ENCODE measurements around the gene BLCAP. TPM values are rescaled to one million over a fixed set of nuclear protein-coding genes. Genes with fewer than 3 reads are reported as not detected.
"Not testable (repeated sequence)": the region's sequence is repeated elsewhere in the genome, so short reads cannot be mapped to it uniquely, and the experiment has no call there.

BLCAP gene
- total RNA-seq, 4 donors from 2014 or later, result 91.3 to 136 (median 103) TPM

DNA sequence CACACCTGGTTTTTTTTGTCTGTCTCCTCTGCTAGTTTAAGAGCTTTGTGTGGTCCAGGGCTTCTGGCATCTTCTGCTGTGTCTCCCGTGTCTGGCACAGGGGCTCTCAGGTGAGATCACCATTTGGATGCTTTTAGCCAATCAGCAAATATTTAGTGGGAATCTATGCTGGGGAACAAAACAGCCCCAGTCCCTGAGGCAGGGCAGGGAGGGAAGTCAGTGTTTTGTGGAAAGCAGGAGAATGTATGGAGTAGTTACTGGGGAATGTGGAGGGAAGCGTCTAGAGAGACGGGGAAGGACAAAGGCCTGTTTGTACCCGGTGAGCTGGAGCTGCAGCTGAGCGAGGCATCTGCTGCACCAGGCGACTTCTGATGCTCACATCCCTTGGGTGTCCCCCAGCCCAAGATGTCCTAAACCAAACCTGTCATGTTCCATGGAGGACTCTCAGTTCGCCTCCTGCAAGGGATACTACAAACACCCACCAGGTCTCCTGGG is 55.9 kb downstream of the BLCAP start:
- DNase-seq (ENCODE audit: low spot score in 2 of 2), result no peak
- H3K4me3 ChIP-seq (ENCODE audit: low read depth, poor library complexity, severe bottlenecking), result no peak overlapping the region
- 81 to 83% methylated on average over 7 of the region's 7 CpGs for WGBS, 2 donors
- TF ChIP-seq CTCF (IDR thresholded peaks at IDR 0.05) (no peak), POLR2A (IDR thresholded peaks at IDR 0.05) (no peak)
- intact Hi-C loops (cut with DNase I; ENCODE audit: low total_unique reads), result no loop called here

DNA sequence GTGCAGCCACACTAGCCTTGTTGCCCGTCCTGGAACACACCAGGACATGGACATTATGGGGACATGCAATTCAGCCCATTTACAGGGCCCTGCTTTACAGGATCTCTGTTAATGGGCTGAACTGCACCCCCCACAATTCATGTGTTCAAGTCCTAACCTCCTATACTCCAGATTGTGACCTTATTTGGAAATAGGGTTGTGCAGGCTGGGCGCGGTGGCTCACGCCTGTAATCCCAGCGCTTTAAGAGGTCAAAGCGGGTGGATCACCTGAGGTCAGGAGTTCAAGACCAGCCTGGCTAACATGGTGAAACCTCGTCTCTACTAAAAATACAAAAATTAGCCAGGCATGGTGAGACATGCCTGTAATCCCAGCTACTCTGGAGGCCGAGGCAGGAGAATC is 57.5 kb downstream of the BLCAP start:
- H3K4me3 ChIP-seq (ENCODE audit: low read depth, poor library complexity, severe bottlenecking); DNase-seq (ENCODE audit: low spot score in 2 of 2); intact Hi-C loops (cut with DNase I; ENCODE audit: low total_unique reads): not testable (repeated sequence)
- WGBS, 2 donors, result 95 to 96% methylated on average over 8 of the region's 8 CpGs

GRCh38 chr20:37469531-37469930 is 58.1 kb downstream of the BLCAP start:
- DNase-seq (ENCODE audit: low spot score in 2 of 2), result no peak
- WGBS, 2 donors, result 82 to 92% methylated on average over 7 of the region's 7 CpGs
- TF ChIP-seq CTCF (IDR thresholded peaks at IDR 0.05) (no peak), POLR2A (IDR thresholded peaks at IDR 0.05) (no peak)
- H3K4me3 ChIP-seq (ENCODE audit: low read depth, poor library complexity, severe bottlenecking), result no peak overlapping the region
- intact Hi-C loops (cut with DNase I; ENCODE audit: low total_unique reads), result no loop called here

- intact Hi-C loops (cut with DNase I; ENCODE audit: low total_unique reads), result no loop called here
- no peak for DNase-seq (ENCODE audit: low spot score in 2 of 2)
- H3K4me3 ChIP-seq (ENCODE audit: low read depth, poor library complexity, severe bottlenecking), result no peak overlapping the region
- TF ChIP-seq CTCF (IDR thresholded peaks at IDR 0.05) (no peak), POLR2A (IDR thresholded peaks at IDR 0.05) (no peak)
- WGBS, 2 donors, result 84 to 88% methylated on average over 4 of the region's 4 CpGs
Measured at GRCh38 chr20:37468886-37469285, 58.8 kb downstream of the BLCAP start.

Other genes with a start within 250 kb of the BLCAP start
- 10 to 100 TPM; 17.7 to 25.2 (median 21.4) TPM for gene MANBAL, start 238.2 kb downstream of the BLCAP start, total RNA-seq
- gene SRC, start 181.7 kb downstream of the BLCAP start, total RNA-seq, result 10 to 100 TPM; 21.8 to 30.9 (median 25.1) TPM
- 1 to 10 TPM; 1.3 to 3.8 (median 2.3) TPM for gene NNAT, start 6.6 kb downstream of the BLCAP start, total RNA-seq
- 10 to 100 TPM; 22.0 to 35.0 (median 27.5) TPM for gene CTNNBL1, start 166.2 kb upstream of the BLCAP start, total RNA-seq

Measured in lower leg skin (tissue), 4 donors.